Psoas muscle (tissue), 8 donors: ENCODE measurements around the gene ACVR1B. TPM values are rescaled to one million over a fixed set of nuclear protein-coding genes. Genes with fewer than 3 reads are reported as not detected.

Experiments used
- ATAC-seq, 4 donors: fragments of 200-7000 bp; cut with Tn5 transposase; one replicate each; pipeline ENCODE4 v1.9.1; 2020; ENCODE audit warnings: moderate library complexity in 3 of 4, mild to moderate bottlenecking in 2 of 4
- DNase-seq, 2 donors: peaks; one replicate each; pipeline ENCODE4 v3.0.0-alpha.2; 2020
- H3K27ac ChIP-seq: fragments of 200-600 bp; one replicate; pipeline ENCODE4 v1.8.0; 2022
- H3K27me3 ChIP-seq, 3 donors: fragments of 200-600 bp in 1 of 3; one replicate each; pipeline versions ENCODE4 v1.6.1 to v1.8.0; 2013 to 2022; ENCODE audit warnings: low read length in 2 of 3, mild to moderate bottlenecking in 2 of 3, moderate library complexity in 1 of 3; ENCODE audit not compliant: insufficient read depth in 3 of 3
- H3K36me3 ChIP-seq, 2 donors: fragments of 200-600 bp in 1 of 2; one replicate each; pipeline versions ENCODE4 v1.6.1 to v1.8.0; 2013 to 2022; ENCODE audit warnings: low read depth in 1 of 2, mild to moderate bottlenecking in 1 of 2, moderate library complexity in 1 of 2; ENCODE audit not compliant: insufficient read depth in 1 of 2
- H3K4me1 ChIP-seq: fragments of 200-600 bp; one replicate; pipeline ENCODE4 v1.8.0; 2022
- H3K4me3 ChIP-seq: fragments of 200-600 bp; one replicate; pipeline ENCODE4 v1.8.0; 2022; ENCODE audit warnings: mild to moderate bottlenecking
- H3K9me3 ChIP-seq: fragments of 200-600 bp; one replicate; pipeline ENCODE4 v1.8.0; 2022
- WGBS, 3 donors: extraction: QIAGEN DNeasy Blood & Tissue Kit; methylation state at CpG; one replicate each; pipeline versions ENCODE4 v1.1.6 to v1.1.7; 2013; 5-methylcytosine and 5-hydroxymethylcytosine counted together
- intact Hi-C, 2 donors: fragments of 100-400 bp; cut with DNase I; formaldehyde crosslinking; loops; one replicate each; pipeline versions ENCODE4 v1.11.0 to v1.14.2; 2022
- polyA plus RNA-seq, 3 donors: library from polyadenylated mRNA; stranded (reverse); fragments of 200-250 nt; gene quantifications; one replicate each; pipeline ENCODE4 v1.2.3, GENCODE V29; 2013
- total RNA-seq, 4 donors: library from RNA; stranded (reverse); fragmentation: NEBNext Ultra II Directional in 2 of 4; extraction: Animal tissue kit (Norgen Biotek cat#: 25700) in 2 of 4; gene quantifications; one replicate each; pipeline versions ENCODE4 v1.2.1 to v1.2.4, GENCODE V29; 2021 to 2023
- TF ChIP-seq, protein P1 (sequence below): fragments of 200-600 bp; IDR thresholded peaks from one replicate; pipeline ENCODE4 v1.8.0; 2022; ENCODE audit warnings: antibody characterized with exemption
- donor health status: healthy with polysubstance abuse.
- donor health status: DM: no; HTN: no; CAD: no; lungs with moderate emphysema.
- donor health status: Bipolar disorder and iron deficiency.
- donor health status: healthy.
- donor health status: DM: yes; HTN: yes; CAD: no.
- donor health status: DM: no; HTN: no; CAD: no.
- donor health status: DM: no; HTN: no; CAD: no.
- donor health status: DM: yes; HTN: yes; CAD: no.

Gene ACVR1B
- total and polyA plus RNA-seq, 7 donors, result 5.8 to 16.6 (median 12.7) TPM

DNA sequence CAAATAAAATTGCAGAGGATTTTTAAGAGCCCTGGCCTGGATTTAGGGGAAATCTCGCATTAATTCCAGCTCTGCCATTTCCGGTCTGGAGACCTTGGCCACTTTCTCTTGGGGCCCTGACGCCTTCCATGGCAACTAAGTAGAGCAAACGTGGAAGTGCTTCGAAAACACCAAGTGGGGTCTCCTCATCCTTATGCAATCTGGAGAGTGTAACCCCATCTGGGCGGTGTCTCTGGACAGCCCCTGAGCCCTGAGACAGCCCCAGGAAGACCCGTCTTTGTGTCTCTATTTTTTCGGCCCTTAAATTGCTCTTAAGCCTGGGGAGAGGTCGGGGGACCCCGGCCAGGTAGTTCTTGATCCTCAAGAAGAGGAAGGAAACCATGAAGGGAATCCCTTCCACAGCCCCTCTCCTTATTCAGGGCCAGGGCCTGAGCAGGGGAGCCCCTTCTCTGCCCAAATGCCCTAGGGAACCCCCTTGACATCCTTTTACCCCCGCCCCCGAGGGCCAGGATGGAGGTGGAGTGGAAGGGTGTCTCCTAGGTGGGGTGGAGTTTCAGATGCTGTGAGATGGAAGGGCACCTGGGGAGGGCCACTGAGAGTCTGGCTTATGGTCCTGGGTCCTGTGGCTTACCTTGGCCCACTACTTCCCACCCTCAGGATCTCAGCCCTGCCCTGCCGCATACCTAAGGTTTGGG lies 82.1 kb downstream of the ACVR1B start:
- TF ChIP-seq, protein P1, sequence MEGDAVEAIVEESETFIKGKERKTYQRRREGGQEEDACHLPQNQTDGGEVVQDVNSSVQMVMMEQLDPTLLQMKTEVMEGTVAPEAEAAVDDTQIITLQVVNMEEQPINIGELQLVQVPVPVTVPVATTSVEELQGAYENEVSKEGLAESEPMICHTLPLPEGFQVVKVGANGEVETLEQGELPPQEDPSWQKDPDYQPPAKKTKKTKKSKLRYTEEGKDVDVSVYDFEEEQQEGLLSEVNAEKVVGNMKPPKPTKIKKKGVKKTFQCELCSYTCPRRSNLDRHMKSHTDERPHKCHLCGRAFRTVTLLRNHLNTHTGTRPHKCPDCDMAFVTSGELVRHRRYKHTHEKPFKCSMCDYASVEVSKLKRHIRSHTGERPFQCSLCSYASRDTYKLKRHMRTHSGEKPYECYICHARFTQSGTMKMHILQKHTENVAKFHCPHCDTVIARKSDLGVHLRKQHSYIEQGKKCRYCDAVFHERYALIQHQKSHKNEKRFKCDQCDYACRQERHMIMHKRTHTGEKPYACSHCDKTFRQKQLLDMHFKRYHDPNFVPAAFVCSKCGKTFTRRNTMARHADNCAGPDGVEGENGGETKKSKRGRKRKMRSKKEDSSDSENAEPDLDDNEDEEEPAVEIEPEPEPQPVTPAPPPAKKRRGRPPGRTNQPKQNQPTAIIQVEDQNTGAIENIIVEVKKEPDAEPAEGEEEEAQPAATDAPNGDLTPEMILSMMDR, result no peak

DNA sequence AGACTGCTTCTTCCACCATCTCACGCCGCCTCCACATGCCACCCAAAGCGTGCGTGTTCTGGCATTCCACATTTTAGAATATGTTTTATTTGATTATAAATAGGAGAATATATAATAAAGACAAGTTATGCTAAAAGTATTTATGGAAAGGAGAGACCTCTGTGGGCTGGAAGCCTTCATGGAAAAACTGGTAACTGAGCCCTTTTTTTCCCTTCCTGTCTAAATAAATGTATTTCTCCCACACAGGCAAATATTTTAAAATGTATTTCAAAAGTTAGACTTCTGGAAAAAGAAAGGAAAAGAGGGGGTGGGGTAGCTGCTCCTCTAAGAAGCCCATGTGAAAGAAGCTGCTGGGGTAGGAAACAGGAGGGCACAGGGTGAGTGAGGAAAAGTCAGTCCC lies 83.7 kb downstream of the ACVR1B start:
- no peak overlapping the region for H3K4me3 ChIP-seq
- H3K27ac ChIP-seq, result peak overlapping the region; percentile 93
- intact Hi-C loops, result no loop called here
- H3K27me3 ChIP-seq, result no peaks in the 10 kb centered on the region
- H3K4me1 ChIP-seq, result peaks cover 50% of the 10 kb centered on the region
- no peaks in the 10 kb centered on the region for H3K9me3 ChIP-seq
- TF ChIP-seq, protein P1, result no peak
- no peak for DNase-seq
- no peak for ATAC-seq
- no peaks in the 10 kb centered on the region for H3K36me3 ChIP-seq
- 92 to 99% (median 94%) methylated on average over 4 of the region's 4 CpGs for WGBS, 3 donors

More for the DNA sequence above, 82.1 kb downstream of the ACVR1B start:
- DNase-seq (no peak), ATAC-seq (no peak)
- Histone ChIP-seq H3K27ac (peak overlapping the region; percentile 93), H3K9me3 (no peaks in the 10 kb centered on the region), H3K4me1 (peaks cover 51% of the 10 kb centered on the region), H3K4me3 (peak overlapping the region; percentile 60), H3K36me3 (no peaks in the 10 kb centered on the region), H3K27me3 (no peaks in the 10 kb centered on the region)
- 57 to 76% (median 63%) methylated on average over 13 of the region's 13 CpGs for WGBS, 3 donors
- intact Hi-C loops, result no loop called here

DNA sequence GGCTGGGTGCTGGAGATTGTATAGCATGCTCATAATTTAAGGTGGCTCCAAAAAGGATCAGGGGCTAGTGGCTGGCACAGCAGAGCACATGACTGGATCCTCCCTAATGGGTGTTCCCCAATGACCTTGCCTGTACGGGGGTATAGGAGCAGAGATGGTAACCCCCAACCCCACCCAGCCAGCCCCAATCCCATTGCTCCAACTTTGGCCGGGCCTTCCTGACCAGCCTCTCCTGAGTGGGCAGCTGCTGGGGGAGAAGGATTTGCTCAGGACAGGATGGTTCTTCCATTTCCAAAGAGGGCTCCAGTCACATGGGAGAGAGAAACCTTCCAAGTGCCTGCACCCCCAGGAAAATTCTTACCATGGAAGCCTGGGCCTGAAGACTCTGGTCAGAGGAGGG lies 84.4 kb downstream of the ACVR1B start:
- Histone ChIP-seq H3K27me3 (no peaks in the 10 kb centered on the region), H3K4me1 (peaks cover 50% of the 10 kb centered on the region), H3K4me3 (no peak overlapping the region), H3K36me3 (no peaks in the 10 kb centered on the region), H3K9me3 (no peaks in the 10 kb centered on the region), H3K27ac (peak overlapping the region; percentile 93)
- TF ChIP-seq, protein P1, result no peak
- 63 to 88% (median 76%) methylated on average over 2 of the region's 2 CpGs for WGBS, 3 donors
- intact Hi-C loops, result no loop called here
- ATAC-seq, result no peak
- DNase-seq, result no peak

DNA sequence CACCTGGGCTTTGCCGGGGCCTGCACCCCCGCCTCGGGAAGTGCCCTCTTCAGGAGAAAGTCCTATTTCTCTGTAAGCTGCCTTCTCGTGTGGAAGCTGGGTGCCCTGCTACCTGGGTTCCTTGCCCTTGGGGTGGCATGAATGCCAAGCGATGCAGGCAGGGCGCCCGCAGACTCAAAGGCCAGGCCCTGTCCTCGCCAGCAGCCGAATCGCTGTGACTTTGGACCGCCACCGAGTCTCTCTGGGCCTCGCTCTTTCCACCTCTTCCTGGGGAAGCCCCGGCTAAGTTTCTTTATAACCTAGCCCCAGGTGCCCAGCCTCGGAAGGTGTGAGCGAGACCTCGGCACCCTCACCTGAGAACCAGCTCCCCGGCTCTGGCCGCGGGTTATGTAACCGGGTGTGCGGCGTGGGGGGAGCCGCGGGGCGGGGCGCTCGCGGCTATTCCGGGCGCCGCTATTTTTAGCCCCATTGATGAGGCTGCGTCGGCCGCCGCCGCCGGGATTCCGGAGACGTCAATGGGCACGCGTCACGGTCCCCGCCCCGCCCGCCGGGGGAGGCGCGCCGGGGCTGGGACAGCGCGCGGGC lies 85.2 kb downstream of the ACVR1B start:
- Histone ChIP-seq H3K4me3 (peak overlapping the region; percentile 62), H3K36me3 (no peaks in the 10 kb centered on the region), H3K27ac (peak overlapping the region; percentile 93), H3K27me3 (no peaks in the 10 kb centered on the region), H3K9me3 (no peaks in the 10 kb centered on the region), H3K4me1 (peaks cover 55% of the 10 kb centered on the region)
- TF ChIP-seq, protein P1, result no peak
- ATAC-seq, result peak; percentile 72 to 79 (median 72)
- intact Hi-C loops, result no loop called here
- DNase-seq, result peak; percentile 90 to 95
- 4 to 21% (median 4%) methylated on average over 27 to 53 of the region's 53 CpGs for WGBS, 3 donors
